Measurements from ENCODE around the gene CFAP157. TPM values are rescaled to one million over a fixed set of nuclear protein-coding genes. Genes with fewer than 3 reads are reported as not detected.

Gene CFAP157
- total RNA-seq, 1 donor from 2014 or later: not detected

GRCh38 chr9:127667127-127667844 is 39.5 kb upstream of the CFAP157 start:
- Histone ChIP-seq H3K27me3 (no peaks in the 10 kb centered on the region), H3K9me3 (no peaks in the 10 kb centered on the region), H3K27ac (no peak overlapping the region), H3K4me1 (peaks cover 15% of the 10 kb centered on the region), H3K36me3 (peaks cover 0 to 54% of the 10 kb centered on the region in 2 donors), H3K4me3 (no peak overlapping the region)
- TF ChIP-seq CTCF (IDR thresholded peaks at IDR 0.05) (no peak), POLR2AphosphoS5 (IDR thresholded peaks at IDR 0.05; ENCODE audit: insufficient read depth in 1 of 2, low read depth in 1 of 2) (no peak), POLR2A (IDR thresholded peaks at IDR 0.05) (no peak)
- intact Hi-C loops (cut with DNase I): no loop called here
- no peak for DNase-seq (ENCODE audit: extremely low spot score in 2 of 2)

- intact Hi-C loops (cut with DNase I): no loop called here
- Histone ChIP-seq H3K9me3 (no peaks in the 10 kb centered on the region), H3K4me1 (peaks cover 15% of the 10 kb centered on the region), H3K27me3 (no peaks in the 10 kb centered on the region), H3K4me3 (no peak overlapping the region), H3K36me3 (peaks cover 0 to 56% of the 10 kb centered on the region in 2 donors), H3K27ac (no peak overlapping the region)
- DNase-seq (ENCODE audit: extremely low spot score in 2 of 2): no peak
- TF ChIP-seq CTCF (IDR thresholded peaks at IDR 0.05): no peak
- no peak for TF ChIP-seq POLR2AphosphoS5 (IDR thresholded peaks at IDR 0.05; ENCODE audit: insufficient read depth in 1 of 2, low read depth in 1 of 2)
- TF ChIP-seq POLR2A (IDR thresholded peaks at IDR 0.05): no peak
These were observed 38.9 kb upstream of the CFAP157 start for GRCh38 chr9:127667906-127668305.

- Histone ChIP-seq H3K4me3 (no peak overlapping the region), H3K36me3 (peaks cover 0 to 59% of the 10 kb centered on the region in 2 donors), H3K27ac (no peak overlapping the region), H3K4me1 (no peaks in the 10 kb centered on the region), H3K9me3 (no peaks in the 10 kb centered on the region), H3K27me3 (no peaks in the 10 kb centered on the region)
- intact Hi-C loops (cut with DNase I): no loop called here
- no peak for DNase-seq (ENCODE audit: extremely low spot score in 2 of 2)
- no peak for TF ChIP-seq POLR2A (IDR thresholded peaks at IDR 0.05)
- no peak for TF ChIP-seq CTCF (IDR thresholded peaks at IDR 0.05)
- TF ChIP-seq POLR2AphosphoS5 (IDR thresholded peaks at IDR 0.05; ENCODE audit: insufficient read depth in 1 of 2, low read depth in 1 of 2): no peak
These were observed 33.6 kb upstream of the CFAP157 start for GRCh38 chr9:127673234-127673633.

GRCh38 chr9:127676638-127677037 is 30.1 kb upstream of the CFAP157 start:
- H3K4me1 ChIP-seq: no peaks in the 10 kb centered on the region
- no peaks in the 10 kb centered on the region for H3K27me3 ChIP-seq
- H3K9me3 ChIP-seq: no peaks in the 10 kb centered on the region
- intact Hi-C loops (cut with DNase I): no loop called here
- peaks cover 0 to 65% of the 10 kb centered on the region in 2 donors for H3K36me3 ChIP-seq
- no peak overlapping the region for H3K27ac ChIP-seq
- TF ChIP-seq POLR2AphosphoS5 (IDR thresholded peaks at IDR 0.05; ENCODE audit: insufficient read depth in 1 of 2, low read depth in 1 of 2): no peak
- no peak for TF ChIP-seq POLR2A (IDR thresholded peaks at IDR 0.05)
- TF ChIP-seq CTCF (IDR thresholded peaks at IDR 0.05): no peak
- no peak overlapping the region for H3K4me3 ChIP-seq
- no peak for DNase-seq (ENCODE audit: extremely low spot score in 2 of 2)

GRCh38 chr9:127679506-127679905 is 27.3 kb upstream of the CFAP157 start:
- intact Hi-C loops (cut with DNase I): no loop called here
- Histone ChIP-seq H3K36me3 (peaks cover 0 to 63% of the 10 kb centered on the region in 2 donors), H3K27me3 (no peaks in the 10 kb centered on the region), H3K27ac (no peak overlapping the region), H3K9me3 (no peaks in the 10 kb centered on the region), H3K4me3 (no peak overlapping the region), H3K4me1 (no peaks in the 10 kb centered on the region)
- no peak for TF ChIP-seq POLR2AphosphoS5 (IDR thresholded peaks at IDR 0.05; ENCODE audit: insufficient read depth in 1 of 2, low read depth in 1 of 2)
- DNase-seq (ENCODE audit: extremely low spot score in 2 of 2): no peak

Measured in vagina (tissue), 2 donors.